ENCODE results near the gene IRAK3. TPM values are rescaled to one million over a fixed set of nuclear protein-coding genes. Genes with fewer than 3 reads are reported as not detected.
"Not testable (repeated sequence)": the region's sequence is repeated elsewhere in the genome, so short reads cannot be mapped to it uniquely, and the experiment has no call there.

The IRAK3 gene
- total RNA-seq, 1 donor from 2014 or later, result 4.9 TPM

- H3K36me3 Mint-ChIP-seq (ENCODE audit: low read depth, unreplicated experiment), result no peaks in the 10 kb centered on the region
- no peaks in the 10 kb centered on the region for H3K27me3 Mint-ChIP-seq (ENCODE audit: unreplicated experiment)
- no peak for TF ChIP-seq CTCF (IDR thresholded peaks at IDR 0.05; ENCODE audit: unreplicated experiment)
- no peaks in the 10 kb centered on the region for H3K9me3 Mint-ChIP-seq (ENCODE audit: unreplicated experiment)
- peaks cover 28% of the 10 kb centered on the region for H3K4me1 Mint-ChIP-seq (ENCODE audit: unreplicated experiment)
- DNase-seq (ENCODE audit: low spot score), result no peak
- H3K27ac Mint-ChIP-seq (ENCODE audit: unreplicated experiment), result peak overlapping the region; percentile 10
- peak overlapping the region; percentile 95 for H3K4me3 Mint-ChIP-seq (ENCODE audit: unreplicated experiment)
These were observed 113.8 kb downstream of the IRAK3 start for GRCh38 chr12:66302827-66303169.

- Mint-ChIP-seq H3K4me3 (ENCODE audit: unreplicated experiment) (peak overlapping the region; percentile 68), H3K4me1 (ENCODE audit: unreplicated experiment) (peaks cover 28% of the 10 kb centered on the region)
- H3K36me3 Mint-ChIP-seq (ENCODE audit: low read depth, unreplicated experiment); H3K9me3 Mint-ChIP-seq (ENCODE audit: unreplicated experiment); H3K27me3 Mint-ChIP-seq (ENCODE audit: unreplicated experiment); H3K27ac Mint-ChIP-seq (ENCODE audit: unreplicated experiment); DNase-seq (ENCODE audit: low spot score): not testable (repeated sequence)
These were observed 114.3 kb downstream of the IRAK3 start for GRCh38 chr12:66303316-66303804.

Other genes with a start within 250 kb of the IRAK3 start
- gene LLPH, start 58.5 kb upstream of the IRAK3 start, total RNA-seq (ENCODE audit: unreplicated experiment), result 20.9 TPM
- 52.5 TPM for gene TMBIM4, start 19.2 kb upstream of the IRAK3 start, total RNA-seq (ENCODE audit: unreplicated experiment)
- 3.7 TPM for gene HELB, start 113.3 kb downstream of the IRAK3 start, total RNA-seq (ENCODE audit: unreplicated experiment)